Sigmoid colon (tissue), 7 donors: ENCODE measurements around the gene PRSS8. TPM values are rescaled to one million over a fixed set of nuclear protein-coding genes. Genes with fewer than 3 reads are reported as not detected.
"Not testable (repeated sequence)": the region's sequence is repeated elsewhere in the genome, so short reads cannot be mapped to it uniquely, and the experiment has no call there.

Experiments
- DNase-seq: peaks from one replicate; pipeline ENCODE4 v3.0.0-alpha.2; 2019
- H3K27ac ChIP-seq, 4 donors: fragments of 200-600 bp; sonication (generic); one replicate each; pipeline ENCODE4 v1.5.1; 2016 to 2019; ENCODE audit warnings: mild to moderate bottlenecking in 1 of 4
- H3K27me3 ChIP-seq, 3 donors: fragments of 200-600 bp; sonication (generic); one replicate each; pipeline ENCODE4 v1.5.1; 2019; ENCODE audit warnings: mild to moderate bottlenecking in 1 of 3
- H3K36me3 ChIP-seq, 4 donors: fragments of 200-600 bp; sonication (generic); one replicate each; pipeline ENCODE4 v1.5.1; 2016 to 2019
- H3K4me1 ChIP-seq, 4 donors: fragments of 200-600 bp; sonication (generic); one replicate each; pipeline ENCODE4 v1.5.1; 2017 to 2019
- H3K4me3 ChIP-seq, 4 donors: fragments of 200-600 bp; sonication (generic); one replicate each; pipeline ENCODE4 v1.5.1; 2017 to 2019; ENCODE audit warnings: mild to moderate bottlenecking in 2 of 4, moderate library complexity in 1 of 4
- H3K9me3 ChIP-seq, 4 donors: fragments of 200-600 bp in 3 of 4; sonication (generic) in 3 of 4; one replicate each; pipeline versions ENCODE4 v1.5.1 to v1.6.1; 2013 to 2019
- EP300 ChIP-seq, 4 donors: sonication (generic); formaldehyde crosslinking; IDR thresholded peaks; one replicate each; pipeline ENCODE4 v1.6.1; 2017; ENCODE audit warnings: antibody characterized with exemption in 4 of 4
- POLR2A ChIP-seq, 2 donors: fragments of 450-650 bp; IDR thresholded peaks; one replicate each; pipeline ENCODE4 v1.6.1; 2016; ENCODE audit warnings: antibody characterized with exemption in 2 of 2, mild to moderate bottlenecking in 2 of 2, moderate library complexity in 2 of 2
- POLR2AphosphoS5 ChIP-seq, 4 donors: sonication (generic); formaldehyde crosslinking; IDR thresholded peaks; one replicate each; pipeline ENCODE4 v1.6.1; 2017; ENCODE audit warnings: antibody characterized with exemption in 4 of 4
- WGBS, 2 donors: extraction: QIAGEN DNeasy Blood & Tissue Kit; methylation state at CpG; one replicate each; pipeline ENCODE4 v1.1.7; 2013; 5-methylcytosine and 5-hydroxymethylcytosine counted together
- intact Hi-C: fragments of 100-400 bp; cut with DNase I; formaldehyde crosslinking; loops from one replicate; pipeline ENCODE4 v1.15.1; 2023
- polyA plus RNA-seq, 3 donors: library from polyadenylated mRNA; stranded (reverse); fragments of 200-250 nt; gene quantifications; one replicate each; pipeline ENCODE4 v1.2.3, GENCODE V29; 2013
- total RNA-seq, 4 donors: library from RNA; depleted of rRNA; stranded (reverse); fragments of >200 nt; gene quantifications; one replicate each; pipeline ENCODE4 v1.1.0, GENCODE V29; 2016
- TF ChIP-seq, protein P1 (sequence below), 4 experiments: fragments of 450-650 bp in 3 of 4; fragments of 200-600 bp in 1 of 4; IDR thresholded peaks; one replicate each; pipeline ENCODE4 v1.5.1; 2016 to 2019; ENCODE audit warnings: antibody characterized with exemption in 4 of 4, mild to moderate bottlenecking in 3 of 4, moderate library complexity in 2 of 4
- donor health status: healthy with polysubstance abuse.
- donor health status: Bipolar disorder and iron deficiency.
- donor health status: healthy.

PRSS8 gene
- total and polyA plus RNA-seq, 7 donors: 0.16 to 342 (median 28.9) TPM; not detected in 1

DNA sequence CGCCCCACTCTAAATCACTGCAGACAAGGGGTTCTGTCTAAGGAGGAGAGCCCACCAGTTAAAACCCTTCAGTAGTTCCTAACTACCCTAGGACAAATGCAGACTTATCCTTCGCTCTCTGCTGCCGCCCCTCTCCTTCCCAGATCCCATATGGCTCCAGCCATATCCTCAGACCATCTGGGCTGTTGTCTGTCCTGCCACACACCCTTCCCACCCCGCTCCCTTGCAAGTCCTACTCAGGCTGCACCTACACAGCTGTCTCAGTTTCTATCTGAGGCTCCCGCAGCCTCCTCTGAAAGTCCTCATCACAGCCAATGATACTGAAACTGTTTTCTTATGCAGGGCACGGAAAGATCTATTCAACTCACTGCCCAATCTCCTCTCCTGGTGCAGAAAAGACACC lies 28.1 kb downstream of the PRSS8 start:
- peak overlapping the region in 1 of 4 donors; percentile 86 for H3K4me3 ChIP-seq
- TF ChIP-seq POLR2AphosphoS5 (IDR thresholded peaks at IDR 0.05) (no peak), POLR2A (IDR thresholded peaks at IDR 0.05) (no peak), EP300 (IDR thresholded peaks at IDR 0.05) (no peak)
- TF ChIP-seq, protein P1, sequence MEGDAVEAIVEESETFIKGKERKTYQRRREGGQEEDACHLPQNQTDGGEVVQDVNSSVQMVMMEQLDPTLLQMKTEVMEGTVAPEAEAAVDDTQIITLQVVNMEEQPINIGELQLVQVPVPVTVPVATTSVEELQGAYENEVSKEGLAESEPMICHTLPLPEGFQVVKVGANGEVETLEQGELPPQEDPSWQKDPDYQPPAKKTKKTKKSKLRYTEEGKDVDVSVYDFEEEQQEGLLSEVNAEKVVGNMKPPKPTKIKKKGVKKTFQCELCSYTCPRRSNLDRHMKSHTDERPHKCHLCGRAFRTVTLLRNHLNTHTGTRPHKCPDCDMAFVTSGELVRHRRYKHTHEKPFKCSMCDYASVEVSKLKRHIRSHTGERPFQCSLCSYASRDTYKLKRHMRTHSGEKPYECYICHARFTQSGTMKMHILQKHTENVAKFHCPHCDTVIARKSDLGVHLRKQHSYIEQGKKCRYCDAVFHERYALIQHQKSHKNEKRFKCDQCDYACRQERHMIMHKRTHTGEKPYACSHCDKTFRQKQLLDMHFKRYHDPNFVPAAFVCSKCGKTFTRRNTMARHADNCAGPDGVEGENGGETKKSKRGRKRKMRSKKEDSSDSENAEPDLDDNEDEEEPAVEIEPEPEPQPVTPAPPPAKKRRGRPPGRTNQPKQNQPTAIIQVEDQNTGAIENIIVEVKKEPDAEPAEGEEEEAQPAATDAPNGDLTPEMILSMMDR (IDR thresholded peaks at IDR 0.05): no peak
- H3K27ac ChIP-seq: peak overlapping the region in 3 of 4 donors; percentile 89
- DNase-seq: no peak
- WGBS, 2 donors: 89 to 91% methylated on average over 6 of the region's 6 CpGs
- peaks cover 14 to 33% (median 24%) of the 10 kb centered on the region in 4 donors for H3K36me3 ChIP-seq
- no peaks in the 10 kb centered on the region for H3K9me3 ChIP-seq
- H3K4me1 ChIP-seq: peaks cover 0 to 32% (median 27%) of the 10 kb centered on the region in 4 donors
- intact Hi-C loops: loop anchor here (5.0 kb wide), 1 partner anchor 35 kb away; no protein-coding TSS in a partner anchor
- H3K27me3 ChIP-seq: no peaks in the 10 kb centered on the region

DNA sequence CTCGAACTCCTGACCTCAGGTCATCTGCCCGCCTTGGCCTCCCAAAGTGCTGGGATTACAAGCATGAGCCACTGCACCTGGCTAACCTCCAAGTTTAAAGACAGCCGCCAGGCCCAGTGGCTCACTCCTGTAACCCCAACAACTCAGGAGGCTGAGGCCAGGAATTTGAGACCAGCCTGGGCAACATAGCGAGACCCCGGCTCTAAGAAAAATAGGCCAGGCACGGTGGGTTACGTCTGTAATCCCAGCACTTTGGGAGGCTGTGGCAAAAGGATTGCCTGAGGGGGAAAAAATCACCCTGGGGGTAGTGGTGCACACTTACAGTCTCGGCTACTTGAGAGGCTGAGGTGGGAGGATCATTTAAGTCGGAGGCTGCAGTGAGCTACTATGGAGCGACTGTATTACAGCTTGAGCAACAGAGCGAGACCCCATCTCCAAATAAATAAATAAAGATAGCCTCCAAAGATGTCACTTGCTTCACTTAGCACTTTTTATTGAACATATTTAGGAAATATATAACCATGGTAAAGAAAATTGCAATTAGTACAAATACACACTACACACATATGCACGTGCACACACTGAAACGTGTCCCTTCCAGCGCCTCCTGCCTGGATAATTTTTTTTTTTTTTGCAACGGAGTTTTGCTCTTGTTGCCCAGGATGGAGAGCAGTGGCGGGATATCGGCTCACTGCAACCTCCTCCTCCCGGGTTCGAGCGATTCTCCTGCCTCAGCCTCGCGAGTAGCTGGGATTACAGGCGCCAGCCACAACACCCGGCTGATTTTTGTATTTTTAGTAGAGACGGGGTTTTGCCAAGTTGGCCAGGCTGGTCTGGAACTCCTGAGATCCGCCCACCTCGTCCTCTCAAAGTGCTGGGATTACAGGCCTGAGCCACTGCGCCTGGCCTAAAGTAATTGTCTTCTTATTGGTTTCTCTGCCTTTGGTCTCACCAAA lies 28.7 kb downstream of the PRSS8 start:
- Histone ChIP-seq H3K27ac (peak overlapping the region in 3 of 4 donors; percentile 89), H3K36me3 (peaks cover 8 to 26% (median 17%) of the 10 kb centered on the region in 4 donors), H3K9me3 (no peaks in the 10 kb centered on the region), H3K4me1 (peaks cover 0 to 32% (median 27%) of the 10 kb centered on the region in 4 donors), H3K4me3 (no peak overlapping the region), H3K27me3 (no peaks in the 10 kb centered on the region)
- 91 to 92% methylated on average over 28 of the region's 28 CpGs for WGBS, 2 donors
- DNase-seq: no peak
- intact Hi-C loops: loop anchor here (5.0 kb wide), 1 partner anchor 36 kb away; no protein-coding TSS in a partner anchor
- TF ChIP-seq POLR2A (IDR thresholded peaks at IDR 0.05): no peak
- TF ChIP-seq POLR2AphosphoS5 (IDR thresholded peaks at IDR 0.05): no peak
- TF ChIP-seq EP300 (IDR thresholded peaks at IDR 0.05): no peak
- TF ChIP-seq, protein P1 (IDR thresholded peaks at IDR 0.05): no peak

DNA sequence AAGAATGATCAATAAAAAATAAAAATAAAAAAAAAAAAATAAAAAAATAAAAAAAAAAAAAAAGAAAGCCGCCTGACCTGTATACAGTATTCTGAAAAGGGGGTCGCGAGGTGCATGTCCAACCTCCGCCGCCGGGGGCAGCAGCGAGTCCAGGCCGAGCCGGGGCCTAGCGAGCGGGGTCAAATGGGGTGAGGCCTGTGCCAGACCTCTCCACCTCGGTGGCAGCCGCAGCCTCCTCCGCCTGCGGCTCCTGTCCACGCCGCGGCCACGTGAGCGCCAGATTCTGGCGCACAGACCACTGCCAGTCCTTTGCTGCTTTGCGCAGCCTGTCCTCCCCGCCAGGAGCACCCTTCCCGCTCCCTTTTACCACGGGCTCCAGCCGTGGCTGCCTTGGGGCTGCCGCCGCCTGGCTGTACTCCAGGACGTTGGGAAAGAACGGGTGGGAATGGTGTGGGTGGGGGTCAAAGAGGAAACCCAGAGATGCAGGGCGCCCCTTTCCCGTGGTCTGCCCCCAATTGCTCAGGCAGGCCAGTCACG lies 29.8 kb downstream of the PRSS8 start:
- Histone ChIP-seq H3K27ac (peak overlapping the region; percentile 65 to 89 (median 81)), H3K4me1 (peaks cover 0 to 32% (median 27%) of the 10 kb centered on the region in 4 donors), H3K27me3 (no peaks in the 10 kb centered on the region), H3K4me3 (peak overlapping the region in 3 of 4 donors; percentile 16 to 24 (median 16)), H3K9me3 (no peaks in the 10 kb centered on the region), H3K36me3 (peaks cover 7 to 16% (median 11%) of the 10 kb centered on the region in 4 donors)
- no peak for TF ChIP-seq POLR2A (IDR thresholded peaks at IDR 0.05)
- TF ChIP-seq, protein P1 (IDR thresholded peaks at IDR 0.05): peak; percentile 70 to 86 (median 80)
- peak; percentile 46 to 75 (median 58) for TF ChIP-seq POLR2AphosphoS5 (IDR thresholded peaks at IDR 0.05)
- TF ChIP-seq EP300 (IDR thresholded peaks at IDR 0.05): peak in 1 of 4 donors; percentile 71
- WGBS, 2 donors: 7 to 16% methylated on average over 33 of the region's 33 CpGs
- intact Hi-C loops: loop anchor here (5.0 kb wide), 1 partner anchor 37 kb away; no protein-coding TSS in a partner anchor
- DNase-seq: peak; percentile 95

DNA sequence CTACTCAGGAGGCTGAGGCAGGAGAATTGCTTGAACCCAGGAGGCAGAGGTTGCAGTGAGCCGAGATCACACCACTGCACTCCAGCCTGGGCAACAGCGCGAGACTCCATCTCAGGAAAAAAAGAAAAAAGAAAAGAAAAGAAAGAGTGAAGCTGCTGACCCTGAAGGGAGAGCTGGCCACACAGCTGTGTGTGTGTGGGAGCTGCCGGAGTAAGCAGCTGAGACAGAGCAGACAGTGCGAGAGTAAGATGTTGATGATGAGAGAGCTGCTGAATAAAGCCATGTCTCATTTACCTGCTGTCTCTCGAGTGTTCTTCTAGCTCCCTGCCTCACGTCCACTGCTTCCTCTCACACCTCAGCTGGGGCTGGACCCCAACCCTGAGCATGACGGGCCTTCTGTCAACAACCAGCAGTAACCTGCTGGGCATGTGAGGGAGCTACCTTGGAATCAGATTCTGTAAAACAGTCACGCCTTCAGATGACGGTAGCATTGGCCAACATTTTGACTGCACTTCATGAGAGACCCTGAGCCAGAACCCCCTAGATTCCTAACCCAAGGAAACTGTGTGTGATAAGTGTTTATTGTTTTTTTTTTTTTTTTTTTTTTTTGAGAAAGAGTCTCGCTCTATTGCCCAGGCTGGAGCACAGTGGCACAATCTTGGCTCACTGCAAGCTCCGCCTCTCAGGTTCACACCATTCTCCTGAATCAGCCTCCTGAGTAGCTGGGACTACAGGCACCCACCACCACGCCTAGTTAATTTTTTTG lies 34.5 kb downstream of the PRSS8 start:
- intact Hi-C loops, H3K9me3 ChIP-seq, H3K36me3 ChIP-seq, DNase-seq, H3K27ac ChIP-seq, H3K27me3 ChIP-seq, H3K4me3 ChIP-seq, H3K4me1 ChIP-seq: not testable (repeated sequence)
- WGBS, 2 donors: 85 to 88% methylated on average over 13 of the region's 13 CpGs
